Activated naive CD4-positive, alpha-beta T cell treated with Interleukin-2 at 50 U/mL for 16 hours (primary cell): ENCODE measurements around the gene KAT5.
A peak's percentile ranks its signal among the peaks of the same experiment; 100 is the strongest.
"Not testable (repeated sequence)": the region's sequence is repeated elsewhere in the genome, so short reads cannot be mapped to it uniquely, and the experiment has no call there.

Source experiments
- DNase-seq: peaks from one replicate; pipeline ENCODE4 v3.0.0-alpha.2; 2020

Gene KAT5

DNA sequence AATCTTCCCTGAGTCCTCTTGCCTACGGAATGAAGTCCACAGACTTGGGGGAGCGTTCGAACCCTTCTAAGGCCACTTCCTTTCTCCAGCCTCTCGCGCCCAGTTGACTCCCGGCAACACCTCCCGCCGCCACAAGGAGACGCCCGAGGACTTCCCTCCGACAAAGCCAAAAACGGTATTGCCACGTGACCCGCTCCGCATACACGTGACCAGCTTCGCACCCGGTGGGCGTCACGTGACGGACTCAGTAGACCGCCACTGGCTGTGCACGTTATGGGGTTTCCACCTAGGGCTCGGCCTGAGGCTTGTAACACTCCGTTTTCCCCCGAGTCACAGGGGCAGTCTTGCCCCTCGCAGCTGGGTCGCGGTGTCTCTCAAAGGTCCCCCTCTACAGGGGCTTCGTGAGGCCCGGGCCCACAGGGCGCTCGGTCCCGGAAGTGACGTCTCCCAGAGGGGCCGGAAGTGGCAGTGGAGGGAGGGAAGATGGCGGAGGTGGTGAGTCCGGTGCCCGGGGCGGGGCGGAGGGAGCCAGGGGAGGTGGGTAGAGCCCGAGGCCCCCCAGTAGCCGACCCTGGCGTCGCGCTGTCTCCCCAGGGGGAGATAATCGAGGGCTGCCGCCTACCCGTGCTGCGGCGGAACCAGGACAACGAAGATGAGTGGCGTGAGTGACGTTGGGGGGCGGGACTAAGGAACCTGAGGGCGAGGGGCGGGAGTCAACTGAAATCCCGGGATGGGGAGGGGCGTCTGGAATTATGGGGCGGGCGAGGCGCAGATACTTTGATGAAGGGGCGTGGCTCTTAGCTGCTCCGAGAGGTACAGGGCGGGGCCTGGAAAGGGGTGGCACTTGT, at the start of gene KAT5:
TSS of gene KAT5 (plus strand) at position 468 of the 848 bp plus-strand sequence. CDS start at position 484, 16 bp downstream.
- DNase-seq, result peak; percentile 98

DNA sequence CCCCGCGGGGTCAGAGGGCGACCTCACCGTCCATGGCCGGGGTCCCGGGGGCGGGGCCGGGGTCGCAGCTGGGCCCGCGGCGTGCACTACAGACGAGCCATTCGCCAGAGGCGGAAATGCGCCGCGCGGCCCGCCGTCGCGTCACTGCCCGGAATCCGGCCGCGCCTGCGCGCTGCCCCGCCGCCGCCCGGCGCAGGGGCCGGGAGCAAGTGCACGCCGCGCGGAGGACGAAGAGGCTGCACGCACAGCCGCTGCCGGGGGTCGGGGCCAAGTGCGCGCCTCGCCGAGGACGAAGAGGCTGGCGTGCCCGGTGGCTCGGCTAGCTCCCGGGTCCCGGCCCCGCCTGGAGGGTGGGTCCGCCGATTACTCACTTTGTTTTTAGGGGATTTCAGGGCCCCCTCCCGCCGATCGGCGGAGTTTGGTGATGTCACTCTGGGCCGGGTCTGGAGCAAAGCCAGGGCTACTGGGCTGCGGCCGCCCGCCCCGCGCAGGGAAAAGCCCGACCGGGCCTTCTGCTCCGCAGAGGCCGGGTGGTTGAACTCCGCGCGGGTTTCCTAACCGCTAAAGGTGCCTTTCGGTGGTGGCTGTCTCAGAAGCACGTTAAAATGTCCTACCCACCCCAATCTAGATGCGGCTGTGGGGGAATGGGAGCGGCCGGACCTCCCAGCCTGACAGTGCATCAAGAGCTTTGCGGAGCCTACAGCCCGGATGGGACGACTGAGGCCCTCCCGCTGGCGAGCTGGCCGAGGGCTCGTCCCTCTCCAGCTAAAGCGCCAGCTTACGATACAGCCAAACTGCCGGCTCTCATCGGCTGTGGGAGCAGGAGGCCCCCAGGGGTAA, 49.0 kb upstream of the KAT5 start, which contains the start of gene RELA:
TSS of gene RELA (minus strand) at position 118 of the 840 bp plus-strand sequence. CDS start at position 34, 84 bp downstream.
- peak; percentile 91 for DNase-seq

DNA sequence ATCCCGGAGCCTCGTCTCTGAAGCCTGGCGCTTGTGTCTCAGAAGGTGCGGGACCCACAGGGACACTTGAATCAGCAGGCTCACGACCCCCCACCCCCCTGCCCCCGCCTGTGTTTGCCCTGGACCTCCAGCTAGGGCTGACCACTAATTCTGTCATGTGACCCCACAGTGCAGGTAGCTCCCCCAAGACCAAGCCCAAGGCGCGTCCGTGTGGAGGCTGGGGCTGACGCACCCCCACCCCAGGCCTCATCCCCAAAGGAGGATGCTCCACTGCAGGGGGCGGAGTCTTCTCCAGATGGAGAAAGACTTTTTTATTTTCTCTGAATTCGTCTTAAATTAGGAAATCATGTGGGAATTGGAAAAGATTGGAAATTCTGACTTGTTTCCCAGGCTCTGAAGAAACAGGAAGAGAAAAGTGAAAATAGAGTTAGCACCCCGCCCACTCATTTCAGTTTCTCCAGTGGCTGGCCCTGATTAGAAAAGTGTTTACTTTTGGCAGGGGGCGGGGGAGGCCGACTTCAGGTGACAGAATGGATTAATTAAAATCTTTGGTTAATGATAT, 48.3 kb upstream of the KAT5 start:
- peak; percentile 60 for DNase-seq

DNA sequence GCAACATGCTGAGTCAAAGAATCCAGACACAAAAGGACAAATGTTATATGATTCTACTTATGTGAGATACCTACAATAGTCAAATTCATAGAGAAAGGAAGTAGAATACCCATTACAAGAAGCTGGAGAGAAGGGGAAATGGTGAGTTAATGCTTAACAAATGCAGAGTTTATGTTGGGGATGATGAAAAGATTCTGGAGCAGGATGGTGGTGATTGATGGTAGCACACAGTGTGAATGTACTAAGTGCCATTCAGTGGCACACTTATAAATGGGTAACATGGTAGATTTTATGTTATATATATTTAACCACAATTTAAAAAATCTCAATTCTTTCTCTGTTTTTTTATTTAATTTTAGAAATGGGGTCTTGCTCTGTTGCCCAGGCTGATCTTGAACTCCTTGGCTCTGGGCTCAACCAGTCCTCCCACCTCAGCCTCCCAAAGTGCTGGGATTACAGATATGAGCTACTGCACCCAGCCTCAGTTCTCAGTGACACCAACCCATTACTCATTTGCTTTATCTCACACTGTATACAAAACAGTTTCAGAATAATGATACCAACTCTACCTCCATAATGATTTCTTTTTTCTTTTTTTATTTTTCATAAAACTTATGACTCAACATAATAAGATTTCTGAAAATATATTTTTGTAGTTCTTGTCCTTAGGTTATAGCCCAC, 39.7 kb upstream of the KAT5 start:
- no peak for DNase-seq

DNA sequence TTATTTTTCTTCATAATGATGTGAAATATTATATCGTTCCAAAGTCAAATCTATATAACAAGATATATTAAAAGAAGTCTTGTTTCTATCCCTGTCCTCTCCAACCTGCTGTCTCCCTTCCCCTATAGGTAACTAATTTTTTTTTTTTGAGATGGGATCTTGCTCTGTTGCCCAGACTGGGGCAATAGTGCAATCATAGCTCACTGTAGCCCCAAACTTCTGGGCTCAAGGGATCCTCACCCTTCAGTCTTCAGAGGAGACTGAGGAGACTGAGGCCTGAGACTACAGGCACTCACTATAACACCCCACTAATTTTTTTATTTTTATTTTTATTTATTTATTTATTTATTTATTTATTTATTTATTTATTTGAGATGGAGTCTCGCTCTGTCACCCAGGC, 39.1 kb upstream of the KAT5 start:
- DNase-seq, result no peak

DNA sequence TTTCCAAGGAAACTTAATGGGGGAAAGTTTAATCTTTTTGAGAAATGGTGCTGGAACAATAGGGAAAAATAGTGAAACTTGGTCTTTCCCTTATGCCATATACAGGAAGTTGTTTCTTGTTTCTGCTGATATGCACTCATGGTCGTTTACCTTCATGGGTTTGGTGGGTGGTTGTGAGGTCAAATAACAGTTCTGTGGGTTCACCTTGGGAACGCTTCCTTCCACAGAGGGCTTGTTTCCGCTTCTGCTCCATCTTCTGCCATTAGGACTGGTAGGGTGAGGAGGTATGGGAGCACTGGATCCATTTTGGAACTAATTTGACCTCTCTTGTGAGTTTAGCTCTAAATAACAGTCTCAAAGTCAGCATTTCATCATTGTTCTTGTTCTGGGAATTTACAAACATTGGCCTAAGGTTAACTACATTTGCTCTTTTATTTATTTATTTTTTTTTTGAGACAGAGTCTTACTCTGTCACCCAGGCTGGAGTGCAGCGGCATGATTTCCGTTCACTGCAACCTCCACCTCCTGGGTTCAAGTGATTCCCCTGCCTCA, 31.8 kb upstream of the KAT5 start:
- no peak for DNase-seq

DNA sequence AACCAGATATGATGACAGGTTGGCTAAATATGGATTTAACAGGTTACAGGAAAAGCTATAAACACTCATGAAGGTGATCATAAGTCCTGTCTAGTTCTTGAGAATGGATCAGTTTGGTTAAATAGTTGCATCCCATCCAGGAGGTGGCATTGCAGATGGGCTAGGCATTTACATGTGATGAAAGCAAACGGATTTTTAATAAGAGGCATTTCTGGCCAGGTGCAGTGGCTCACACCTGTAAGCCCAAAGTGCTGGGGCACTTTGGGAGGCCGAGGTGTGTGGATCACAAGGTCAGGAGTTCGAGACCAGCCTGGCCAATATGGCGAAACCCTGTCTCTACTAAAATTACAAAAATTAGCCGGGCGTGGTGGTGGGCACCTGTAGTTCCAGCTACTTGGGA, 28.6 kb upstream of the KAT5 start:
- DNase-seq, result not testable (repeated sequence)

DNA sequence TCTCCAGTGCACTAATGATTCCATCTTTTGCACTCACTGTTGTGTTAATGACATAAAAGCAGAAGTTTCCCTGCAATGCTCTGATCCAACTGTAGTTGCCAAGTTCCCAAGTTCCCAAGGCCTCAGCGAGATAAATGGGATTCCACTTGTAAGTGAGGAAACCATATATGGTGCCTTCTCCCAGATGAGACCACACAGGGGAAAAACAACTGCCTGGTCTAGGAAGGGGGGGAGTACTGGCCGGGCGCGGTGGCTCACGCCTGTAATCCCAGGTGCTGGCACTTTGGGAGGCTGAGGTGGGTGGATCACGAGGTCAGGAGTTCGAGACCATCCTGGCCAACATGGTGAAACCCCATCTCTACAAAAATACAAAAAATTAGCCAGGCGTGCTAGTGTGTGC, 26.1 kb upstream of the KAT5 start:
- no peak for DNase-seq

DNA sequence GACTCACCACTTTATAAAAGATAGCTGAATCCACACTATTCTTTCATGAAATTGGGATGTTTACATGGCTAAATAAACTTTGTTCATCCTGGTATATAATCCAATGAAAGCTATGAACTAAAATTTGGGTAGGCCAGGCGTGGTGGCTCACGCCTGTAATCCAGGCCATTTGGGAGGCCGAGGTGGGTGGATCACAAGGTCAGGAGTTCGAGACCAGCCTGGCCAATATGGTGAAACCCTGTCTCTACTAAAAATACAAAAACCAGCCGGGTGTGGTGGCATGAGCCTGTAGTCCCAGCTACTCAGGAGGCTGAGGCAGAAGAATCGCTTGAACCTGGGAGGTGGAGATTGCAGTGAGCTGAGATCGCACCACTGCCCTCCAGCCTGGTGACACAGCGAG, 20.2 kb upstream of the KAT5 start:
- DNase-seq, result not testable (repeated sequence)

DNA sequence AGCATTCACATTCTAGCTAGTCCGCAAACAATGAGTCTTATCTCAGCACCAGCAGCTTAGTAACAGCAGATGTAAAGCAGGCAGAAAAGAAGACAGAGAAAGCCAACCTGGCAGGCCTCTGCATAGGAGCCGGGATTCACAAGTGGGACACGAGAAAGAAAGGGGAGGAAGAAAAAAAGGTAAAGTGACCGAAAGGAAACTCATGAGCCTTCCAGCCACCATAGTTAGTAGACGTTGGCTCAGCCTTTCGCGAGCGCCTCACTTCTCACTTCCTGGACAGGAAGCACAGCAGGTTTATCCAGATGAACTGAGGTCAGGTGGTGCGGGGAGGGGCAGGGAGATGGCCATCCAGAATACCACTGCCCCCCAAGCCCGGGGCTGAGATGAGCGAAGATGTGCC, 19.7 kb upstream of the KAT5 start:
- DNase-seq, result no peak

DNA sequence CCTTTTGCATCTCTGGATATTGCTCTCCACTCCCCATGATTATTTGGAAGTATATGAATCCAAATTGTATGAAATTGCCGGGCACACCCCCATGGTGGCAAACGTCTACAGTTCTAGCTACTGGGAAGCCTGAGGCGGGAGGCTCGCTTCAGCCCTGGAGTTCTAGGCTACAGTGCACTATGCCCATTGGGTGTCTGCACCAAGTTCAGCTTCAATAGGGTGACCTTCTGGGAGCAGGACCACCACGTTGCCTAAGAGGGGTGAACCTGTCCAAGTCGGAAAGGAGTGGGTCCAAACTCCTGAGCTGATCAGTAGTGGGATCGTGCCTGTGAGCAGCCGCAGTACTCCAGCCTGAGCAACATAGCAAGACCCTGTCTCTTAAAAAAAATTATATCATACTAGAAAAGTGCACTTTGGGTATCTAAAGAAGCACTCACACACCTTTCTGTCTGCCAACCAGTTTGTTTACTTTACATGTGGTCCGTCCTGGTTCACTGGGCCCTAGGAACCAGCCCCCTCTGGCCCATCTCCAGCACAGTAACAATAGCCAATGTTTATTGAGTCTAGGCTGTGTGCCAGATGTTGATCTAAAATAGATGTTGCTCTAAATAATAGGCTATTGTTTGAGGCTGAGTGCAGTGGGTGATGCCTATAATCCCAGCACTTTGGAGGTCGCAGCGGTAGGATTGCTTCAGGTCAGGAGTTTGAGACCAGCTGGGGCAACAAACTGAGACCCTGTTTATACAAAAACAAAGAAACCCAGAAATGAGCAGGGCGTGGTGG, 16.4 kb upstream of the KAT5 start:
- no peak for DNase-seq

DNA sequence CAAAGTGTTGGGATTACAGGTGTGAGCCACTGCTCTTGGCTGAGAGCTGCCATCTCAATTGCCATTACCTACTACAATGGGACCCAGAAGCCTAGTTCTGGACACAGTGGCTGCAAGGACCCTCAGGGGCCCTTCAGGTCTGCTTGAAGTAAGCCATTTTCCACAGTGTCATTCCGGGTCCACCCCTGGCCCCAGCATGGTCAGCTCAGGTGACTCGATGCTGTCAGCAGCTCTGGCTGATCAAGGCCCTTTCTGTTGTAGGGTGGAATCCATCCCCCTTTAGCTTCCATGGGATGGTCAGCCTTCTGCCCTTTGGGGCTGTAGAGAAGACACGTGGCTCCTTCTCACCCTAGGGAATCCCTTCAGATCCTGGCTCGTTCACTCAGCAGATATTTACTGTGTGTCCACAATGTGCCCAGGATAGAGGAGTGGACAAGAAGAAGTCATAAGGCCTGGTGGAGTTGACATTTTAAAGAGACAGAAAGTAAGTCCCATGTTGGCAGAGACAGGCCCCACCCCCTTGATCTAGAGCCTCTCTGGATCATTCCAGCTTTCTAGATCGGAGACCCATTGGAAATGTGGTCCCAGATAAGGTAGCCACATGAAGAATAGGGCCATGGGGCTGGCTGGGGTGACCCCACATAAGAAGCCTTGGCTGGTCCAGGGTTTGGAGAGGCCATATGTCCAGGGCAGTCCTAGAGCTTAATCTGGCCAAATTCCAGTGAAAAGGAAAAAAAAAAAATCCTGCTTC, 15.1 kb upstream of the KAT5 start:
- no peak for DNase-seq

DNA sequence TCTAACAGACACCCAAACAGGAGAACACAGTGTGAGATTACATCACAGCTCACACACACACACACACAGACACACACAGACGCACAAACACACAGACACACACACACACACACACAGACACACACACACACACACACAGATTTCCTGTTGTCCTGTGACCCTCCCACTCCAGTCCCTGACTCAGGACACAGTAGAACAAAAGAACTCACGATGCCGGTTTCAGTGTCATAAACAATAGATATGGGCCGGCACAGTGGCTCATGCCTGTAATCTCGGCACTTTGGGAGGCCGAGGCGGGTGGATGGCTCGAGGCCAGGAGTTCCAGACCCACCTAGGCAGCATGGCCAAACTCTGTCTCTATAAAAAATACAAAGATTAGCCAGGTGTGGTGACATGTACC, 13.8 kb upstream of the KAT5 start:
- DNase-seq, result no peak

DNA sequence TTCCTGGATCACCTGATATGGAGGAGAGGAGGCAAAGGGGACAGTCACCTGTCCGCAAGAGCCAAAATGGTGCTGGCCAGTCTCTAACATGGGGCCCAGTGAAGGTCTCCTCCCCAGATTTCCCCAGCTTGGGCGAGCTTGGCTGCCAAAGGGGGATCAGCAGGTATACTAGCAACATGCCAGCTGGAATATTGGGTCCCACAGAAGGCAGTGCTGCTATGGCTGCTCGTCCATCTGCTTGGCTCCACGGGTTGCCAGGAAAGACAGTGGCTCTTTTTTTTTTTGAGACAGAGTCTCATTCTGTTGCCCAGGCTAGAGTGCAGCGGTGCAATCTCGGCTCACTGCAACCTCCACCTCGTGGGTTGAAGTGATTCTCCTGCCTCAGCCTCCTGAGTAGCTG, 12.7 kb upstream of the KAT5 start:
- DNase-seq, result no peak

DNA sequence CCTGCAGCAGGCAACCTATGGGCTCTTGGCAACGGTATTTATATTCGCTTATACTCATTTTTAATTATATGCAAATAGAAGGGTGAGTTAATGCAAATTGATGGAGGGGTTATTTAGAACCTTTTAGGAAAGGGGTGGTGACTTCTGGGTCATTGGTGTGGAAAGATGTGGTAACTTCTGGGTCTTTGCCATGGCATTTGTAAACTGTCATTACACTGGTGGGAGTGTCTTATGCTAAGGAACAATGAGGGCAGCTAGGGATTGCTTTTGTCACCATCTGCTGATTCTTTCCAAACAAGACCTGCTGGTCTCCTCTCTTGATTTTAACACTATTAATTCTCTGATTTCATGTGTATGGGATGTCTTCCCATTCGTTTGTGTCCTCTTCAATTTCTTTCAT, 11.7 kb upstream of the KAT5 start:
- DNase-seq, result no peak

DNA sequence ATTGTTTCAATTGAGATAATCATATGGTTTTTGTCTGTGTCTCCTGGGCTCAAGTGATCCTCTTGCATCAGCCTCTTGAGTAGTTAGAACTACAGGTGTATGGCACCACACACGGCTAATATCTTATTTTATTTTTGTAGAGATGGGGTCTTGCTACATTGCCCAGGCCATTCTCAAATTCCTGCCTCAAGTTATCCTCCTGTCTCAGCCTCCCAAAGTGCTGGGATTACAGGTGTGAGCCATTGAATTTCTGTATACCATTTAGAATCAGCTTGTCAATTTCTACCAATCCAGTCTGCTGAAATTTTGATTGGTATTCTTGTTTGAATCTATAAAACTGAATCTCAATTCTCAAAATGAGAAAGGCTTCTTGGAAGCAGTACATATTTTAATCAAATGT, 10.4 kb upstream of the KAT5 start:
- no peak for DNase-seq

DNA sequence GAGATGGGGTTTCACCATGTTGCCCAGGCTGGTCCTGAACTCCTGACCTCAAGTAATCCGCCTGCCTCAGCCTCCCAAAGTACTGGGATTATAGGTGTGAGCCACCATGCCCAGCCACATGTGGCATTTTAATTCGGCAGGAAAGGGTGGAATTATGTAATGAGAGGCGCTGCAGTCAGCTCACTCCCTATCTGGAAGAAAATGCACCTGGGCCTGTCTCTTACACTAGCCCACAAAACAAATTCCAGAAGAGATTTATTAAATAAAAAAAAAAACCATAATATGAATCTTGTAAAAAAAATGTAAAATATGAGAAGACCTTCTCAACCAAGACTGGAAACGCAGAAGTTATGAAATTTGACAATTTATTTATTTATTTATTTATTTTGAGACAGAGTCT, 8.2 kb upstream of the KAT5 start:
- no peak for DNase-seq

DNA sequence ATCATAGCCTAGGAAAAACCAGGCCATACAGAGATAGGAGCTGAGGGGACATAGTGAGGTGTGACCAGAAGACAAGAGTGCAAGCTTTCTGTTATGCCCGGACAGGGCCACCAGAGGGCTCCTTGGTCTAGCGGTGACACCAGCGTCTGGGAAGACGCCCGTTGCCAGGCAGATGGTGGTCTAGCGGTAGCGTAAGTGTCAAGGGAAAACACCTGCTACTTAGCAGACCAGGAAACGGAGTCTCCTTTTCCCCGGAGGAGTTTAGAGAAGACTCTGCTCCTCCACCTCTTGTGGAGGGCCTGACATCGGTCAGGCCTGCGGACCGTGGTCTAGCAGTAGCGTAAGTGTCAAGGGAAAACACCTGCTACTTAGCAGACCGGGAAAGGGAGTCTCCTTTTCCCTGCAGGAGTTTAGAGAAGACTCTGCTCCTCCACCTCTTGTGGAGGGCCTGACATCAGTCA, 5.7 kb upstream of the KAT5 start:
- peak; percentile 82 for DNase-seq

DNA sequence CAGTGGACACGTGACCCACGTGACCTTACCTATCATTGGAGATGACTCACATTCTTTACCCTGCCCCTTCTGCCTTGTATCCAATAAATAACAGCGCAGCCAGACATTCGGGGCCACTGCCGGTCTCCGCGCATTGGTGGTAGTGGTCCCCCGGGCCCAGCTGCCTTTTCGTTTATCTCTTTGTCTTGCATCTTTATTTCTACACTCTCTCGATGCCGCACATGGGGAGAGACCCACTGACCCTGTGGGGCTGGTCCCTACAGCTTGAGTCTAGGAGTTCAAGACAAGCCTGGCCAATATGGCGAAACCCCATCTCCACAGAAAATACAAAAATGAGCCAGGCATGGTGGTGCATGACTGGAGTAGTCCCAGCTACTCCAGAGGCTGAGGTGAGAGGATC, 5.0 kb upstream of the KAT5 start:
- not testable (repeated sequence) for DNase-seq

DNA sequence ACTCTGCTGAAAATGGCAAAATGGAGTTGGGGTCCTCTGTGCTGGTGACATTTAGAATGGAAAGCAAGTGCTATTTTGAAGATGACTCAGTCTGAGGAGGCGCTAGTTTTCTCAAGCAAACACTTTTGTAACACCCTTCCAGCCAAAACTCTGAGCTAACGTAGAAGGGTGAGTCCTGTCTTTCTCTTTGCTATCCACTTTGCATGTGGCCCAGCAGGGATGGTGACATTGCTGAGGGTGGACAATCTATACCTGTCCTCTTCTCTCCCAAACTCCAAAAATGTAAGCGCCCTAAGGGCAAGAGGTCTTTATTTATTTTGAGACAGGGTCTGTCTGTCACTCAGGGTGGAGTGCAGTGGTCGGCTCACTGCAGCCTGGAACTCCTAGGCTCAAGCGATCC, 3.6 kb upstream of the KAT5 start:
- DNase-seq, result no peak

DNA sequence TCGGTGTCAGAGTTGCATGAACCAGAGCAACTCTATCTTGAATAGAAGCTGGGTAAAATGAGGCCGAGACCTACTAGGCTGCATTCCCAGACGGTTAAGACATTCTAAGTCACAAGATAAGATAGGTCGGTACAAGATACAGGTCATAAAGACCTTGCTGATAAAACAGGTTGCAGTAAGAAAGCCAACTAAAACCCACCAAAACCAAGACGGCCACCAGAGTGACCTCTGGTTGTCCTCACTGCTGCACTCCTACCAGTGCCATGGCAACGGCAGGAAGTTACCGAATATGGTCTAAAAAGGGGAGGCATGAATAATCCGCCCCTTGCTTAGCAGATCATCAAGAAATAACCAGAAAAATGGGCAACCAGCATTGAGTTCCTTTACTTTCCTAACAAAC, 2.4 kb upstream of the KAT5 start:
- DNase-seq, result no peak
